Measurements from ENCODE around the gene TPK1. TPM values are rescaled to one million over a fixed set of nuclear protein-coding genes. Genes with fewer than 3 reads are reported as not detected.
A peak's percentile ranks its signal among the peaks of the same experiment; 100 is the strongest.

TPK1 gene
- total and polyA plus RNA-seq, 2 of the 8 experiments (the other 6 are each of a cell fraction or from before 2014, with no cell fraction given): 1.9 to 2.7 TPM

- DNase-seq (ENCODE audit: low read depth in 1 of 2, low spot score in 2 of 2) (no peak), FAIRE-seq (no peak)
- Histone ChIP-seq H3K4me2 (ENCODE audit: insufficient read depth in 1 of 2, low read depth in 2 of 2, low read length in 2 of 2) (no peak overlapping the region), H2BK12ac (ENCODE audit: low read depth, low read length) (no peak overlapping the region), H2BK20ac (ENCODE audit: low read length) (no peak overlapping the region), H2BK15ac (ENCODE audit: low read length) (no peak overlapping the region), H4K20me1 (replicated peaks in 1 of 2; ENCODE audit: control insufficient read depth in 1 of 2, insufficient read depth in 2 of 2, low read length in 2 of 2) (no peaks in the 10 kb centered on the region), H3K9me3 (ENCODE audit: insufficient read depth in 2 of 2, low read depth in 1 of 2, low read length in 1 of 2) (no peaks in the 10 kb centered on the region), H3K4ac (replicated peaks; ENCODE audit: insufficient read length, low read depth, low read length) (no peak overlapping the region), H3K23ac (ENCODE audit: insufficient read length) (no peak overlapping the region), H2AFZ (ENCODE audit: low read length) (no peak overlapping the region), H2BK5ac (ENCODE audit: low read depth, low read length) (no peak overlapping the region), H3K27ac (ENCODE audit: low read depth, low read length) (no peak overlapping the region), H4K8ac (ENCODE audit: extremely low read depth, insufficient read depth, low read length) (no peak overlapping the region), H4K91ac (replicated peaks; ENCODE audit: insufficient read length, low read length) (no peak overlapping the region), H2BK120ac (replicated peaks; ENCODE audit: low read depth, low read length) (no peak overlapping the region), H3K23me2 (ENCODE audit: low read depth, low read length) (no peaks in the 10 kb centered on the region), H3K4me1 (replicated peaks in 1 of 4; ENCODE audit: control insufficient read depth in 3 of 4, insufficient read depth in 4 of 4, low read length in 3 of 4) (peaks cover 0 to 3% (median 0%) of the 10 kb centered on the region in 4 experiments; a peak in 1 of 7 replicates), H3K18ac (ENCODE audit: extremely low read depth, low read length) (no peak overlapping the region), H4K5ac (ENCODE audit: insufficient read length, low read depth, low read length) (no peak overlapping the region), H3K36me3 (ENCODE audit: control insufficient read depth in 2 of 4, insufficient read depth in 4 of 4, low read length in 3 of 4) (no peaks in the 10 kb centered on the region), H3K79me1 (ENCODE audit: low read depth, low read length) (no peaks in the 10 kb centered on the region), H2AK5ac (ENCODE audit: low read depth, low read length) (no peak overlapping the region), H3K9ac (replicated peaks in 1 of 4; ENCODE audit: extremely low read depth in 1 of 4, low read depth in 3 of 4, low read length in 3 of 4) (no peak overlapping the region), H3K27me3 (replicated peaks in 1 of 4; ENCODE audit: control insufficient read depth in 3 of 4, extremely low read depth in 1 of 4, insufficient read depth in 3 of 4, low read length in 3 of 4) (no peaks in the 10 kb centered on the region), H3K79me2 (ENCODE audit: control insufficient read depth in 1 of 2, insufficient read depth in 2 of 2, low read length in 2 of 2) (no peaks in the 10 kb centered on the region), H3K14ac (ENCODE audit: insufficient read length) (no peak overlapping the region), H3K56ac (replicated peaks; ENCODE audit: insufficient read length, low read depth, low read length) (no peak overlapping the region), H3K4me3 (ENCODE audit: extremely low read depth in 1 of 4, insufficient read depth in 2 of 4, low read depth in 3 of 4, low read length in 4 of 4) (no peak overlapping the region)
- ChIA-PET POLR2A (ENCODE audit: partially characterized antibody) (no interaction called here), CTCF (ENCODE audit: partially characterized antibody) (interaction anchor here (0.8 to 4.8 kb wide), 25 partner anchors 9 to 332 kb away, joined by 3 to 30 read pairs (median 4); no protein-coding TSS in a partner anchor)
- 41% methylated on average over 2 of the region's 2 CpGs; no CpG with 5 or more reads in 1 of the 2 experiments for WGBS, 2 experiments (ENCODE audit: extremely low coverage in 1 of 2, insufficient coverage in 1 of 2, insufficient read length in 1 of 2, insufficient replicate concordance in 2 of 2, low coverage in 1 of 2, low lambda C conversion rate in 2 of 2, missing lambda C conversion rate in 1 of 2)
- TF ChIP-seq RAD21 (IDR thresholded peaks at IDR 0.05 in 1 of 2, conservative IDR thresholded peaks at IDR 0.05 in 1 of 2; ENCODE audit: low read depth in 2 of 2, low read length in 2 of 2) (peak in 1 of 2 experiments; percentile 17; a peak in 2 of 4 replicates), CEBPB (IDR thresholded peaks at IDR 0.05; ENCODE audit: low read depth, low read length) (no peak)
- TF ChIP-seq, protein P1, sequence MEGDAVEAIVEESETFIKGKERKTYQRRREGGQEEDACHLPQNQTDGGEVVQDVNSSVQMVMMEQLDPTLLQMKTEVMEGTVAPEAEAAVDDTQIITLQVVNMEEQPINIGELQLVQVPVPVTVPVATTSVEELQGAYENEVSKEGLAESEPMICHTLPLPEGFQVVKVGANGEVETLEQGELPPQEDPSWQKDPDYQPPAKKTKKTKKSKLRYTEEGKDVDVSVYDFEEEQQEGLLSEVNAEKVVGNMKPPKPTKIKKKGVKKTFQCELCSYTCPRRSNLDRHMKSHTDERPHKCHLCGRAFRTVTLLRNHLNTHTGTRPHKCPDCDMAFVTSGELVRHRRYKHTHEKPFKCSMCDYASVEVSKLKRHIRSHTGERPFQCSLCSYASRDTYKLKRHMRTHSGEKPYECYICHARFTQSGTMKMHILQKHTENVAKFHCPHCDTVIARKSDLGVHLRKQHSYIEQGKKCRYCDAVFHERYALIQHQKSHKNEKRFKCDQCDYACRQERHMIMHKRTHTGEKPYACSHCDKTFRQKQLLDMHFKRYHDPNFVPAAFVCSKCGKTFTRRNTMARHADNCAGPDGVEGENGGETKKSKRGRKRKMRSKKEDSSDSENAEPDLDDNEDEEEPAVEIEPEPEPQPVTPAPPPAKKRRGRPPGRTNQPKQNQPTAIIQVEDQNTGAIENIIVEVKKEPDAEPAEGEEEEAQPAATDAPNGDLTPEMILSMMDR (IDR thresholded peaks at IDR 0.05; ENCODE audit: control extremely low read depth in 1 of 3, insufficient read depth in 1 of 3, low read depth in 1 of 3, low read length in 3 of 3): peak in 2 of 3 experiments; percentile 28 to 42; a peak in 2 of 4 replicates
These were observed 49.3 kb downstream of the TPK1 start for GRCh38 chr7:144786522-144786921.

Data from H1 (cell line).